ENCODE results near the gene ADAMTSL4. TPM values are rescaled to one million over a fixed set of nuclear protein-coding genes. Genes with fewer than 3 reads are reported as not detected.

The ADAMTSL4 gene
- total and polyA plus RNA-seq, 4 donors = 5.6 to 12.2 (median 11.5) TPM

DNA sequence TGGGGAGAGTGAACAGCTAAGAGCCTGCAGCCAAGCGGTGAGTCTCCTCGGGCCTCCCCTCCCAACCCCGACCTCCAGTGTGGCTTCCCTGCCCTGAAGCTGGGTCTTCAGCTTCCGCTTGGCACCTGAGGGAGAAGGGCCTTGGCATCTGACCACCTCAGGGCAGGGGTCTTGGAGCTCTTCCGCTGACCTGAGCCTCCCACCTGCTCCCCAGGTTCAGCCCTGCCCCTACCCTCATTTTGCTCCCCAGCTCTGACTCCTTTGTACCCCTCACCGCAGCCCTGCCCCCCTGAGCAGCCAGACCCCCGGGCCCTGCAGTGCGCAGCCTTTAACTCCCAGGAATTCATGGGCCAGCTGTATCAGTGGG, 4.9 kb downstream of the ADAMTSL4 start:
- no peaks in the 10 kb centered on the region for H3K27me3 ChIP-seq (ENCODE audit: control insufficient read depth in 4 of 4, insufficient read depth in 4 of 4, low read length in 3 of 4)
- DNase-seq (ENCODE audit: low spot score) = no peak
- peaks cover 12 to 33% (median 22%) of the 10 kb centered on the region in 4 donors for H3K4me1 ChIP-seq (ENCODE audit: control insufficient read depth in 4 of 4, insufficient read depth in 4 of 4, low read length in 3 of 4)
- H3K36me3 ChIP-seq (ENCODE audit: control insufficient read depth in 4 of 4, insufficient read depth in 3 of 4, low read depth in 1 of 4, low read length in 3 of 4) = peaks cover 0 to 11% (median 4%) of the 10 kb centered on the region in 4 donors
- no peak overlapping the region for H3K27ac ChIP-seq (ENCODE audit: low read depth in 1 of 2, low read length in 2 of 2)
- TF ChIP-seq, protein P1, sequence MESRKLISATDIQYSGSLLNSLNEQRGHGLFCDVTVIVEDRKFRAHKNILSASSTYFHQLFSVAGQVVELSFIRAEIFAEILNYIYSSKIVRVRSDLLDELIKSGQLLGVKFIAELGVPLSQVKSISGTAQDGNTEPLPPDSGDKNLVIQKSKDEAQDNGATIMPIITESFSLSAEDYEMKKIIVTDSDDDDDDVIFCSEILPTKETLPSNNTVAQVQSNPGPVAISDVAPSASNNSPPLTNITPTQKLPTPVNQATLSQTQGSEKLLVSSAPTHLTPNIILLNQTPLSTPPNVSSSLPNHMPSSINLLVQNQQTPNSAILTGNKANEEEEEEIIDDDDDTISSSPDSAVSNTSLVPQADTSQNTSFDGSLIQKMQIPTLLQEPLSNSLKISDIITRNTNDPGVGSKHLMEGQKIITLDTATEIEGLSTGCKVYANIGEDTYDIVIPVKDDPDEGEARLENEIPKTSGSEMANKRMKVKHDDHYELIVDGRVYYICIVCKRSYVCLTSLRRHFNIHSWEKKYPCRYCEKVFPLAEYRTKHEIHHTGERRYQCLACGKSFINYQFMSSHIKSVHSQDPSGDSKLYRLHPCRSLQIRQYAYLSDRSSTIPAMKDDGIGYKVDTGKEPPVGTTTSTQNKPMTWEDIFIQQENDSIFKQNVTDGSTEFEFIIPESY (IDR thresholded peaks at IDR 0.05) = no peak
- TF ChIP-seq GABPA (IDR thresholded peaks at IDR 0.05 in 1 of 2, conservative IDR thresholded peaks at IDR 0.05 in 1 of 2) (no peak), RAD21 (IDR thresholded peaks at IDR 0.05) (no peak), NR2F2 (IDR thresholded peaks at IDR 0.05) (no peak), HNF4A (conservative IDR thresholded peaks at IDR 0.05) (no peak)
- TF ChIP-seq, protein P2, sequence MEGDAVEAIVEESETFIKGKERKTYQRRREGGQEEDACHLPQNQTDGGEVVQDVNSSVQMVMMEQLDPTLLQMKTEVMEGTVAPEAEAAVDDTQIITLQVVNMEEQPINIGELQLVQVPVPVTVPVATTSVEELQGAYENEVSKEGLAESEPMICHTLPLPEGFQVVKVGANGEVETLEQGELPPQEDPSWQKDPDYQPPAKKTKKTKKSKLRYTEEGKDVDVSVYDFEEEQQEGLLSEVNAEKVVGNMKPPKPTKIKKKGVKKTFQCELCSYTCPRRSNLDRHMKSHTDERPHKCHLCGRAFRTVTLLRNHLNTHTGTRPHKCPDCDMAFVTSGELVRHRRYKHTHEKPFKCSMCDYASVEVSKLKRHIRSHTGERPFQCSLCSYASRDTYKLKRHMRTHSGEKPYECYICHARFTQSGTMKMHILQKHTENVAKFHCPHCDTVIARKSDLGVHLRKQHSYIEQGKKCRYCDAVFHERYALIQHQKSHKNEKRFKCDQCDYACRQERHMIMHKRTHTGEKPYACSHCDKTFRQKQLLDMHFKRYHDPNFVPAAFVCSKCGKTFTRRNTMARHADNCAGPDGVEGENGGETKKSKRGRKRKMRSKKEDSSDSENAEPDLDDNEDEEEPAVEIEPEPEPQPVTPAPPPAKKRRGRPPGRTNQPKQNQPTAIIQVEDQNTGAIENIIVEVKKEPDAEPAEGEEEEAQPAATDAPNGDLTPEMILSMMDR (IDR thresholded peaks at IDR 0.05; ENCODE audit: low read depth, low read length, missing input control) = no peak
- TF ChIP-seq, protein P3, sequence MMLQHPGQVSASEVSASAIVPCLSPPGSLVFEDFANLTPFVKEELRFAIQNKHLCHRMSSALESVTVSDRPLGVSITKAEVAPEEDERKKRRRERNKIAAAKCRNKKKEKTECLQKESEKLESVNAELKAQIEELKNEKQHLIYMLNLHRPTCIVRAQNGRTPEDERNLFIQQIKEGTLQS (IDR thresholded peaks at IDR 0.05) = no peak
- no peak overlapping the region for H3K4me3 ChIP-seq (ENCODE audit: low read depth in 1 of 3, low read length in 3 of 3)
- H3K9me3 ChIP-seq (ENCODE audit: control insufficient read depth in 4 of 4, low read length in 3 of 4) = no peaks in the 10 kb centered on the region
- H3K9ac ChIP-seq (ENCODE audit: low read depth in 1 of 2, low read length in 2 of 2) = no peak overlapping the region
- WGBS = 93% methylated on average over 8 of the region's 8 CpGs

DNA sequence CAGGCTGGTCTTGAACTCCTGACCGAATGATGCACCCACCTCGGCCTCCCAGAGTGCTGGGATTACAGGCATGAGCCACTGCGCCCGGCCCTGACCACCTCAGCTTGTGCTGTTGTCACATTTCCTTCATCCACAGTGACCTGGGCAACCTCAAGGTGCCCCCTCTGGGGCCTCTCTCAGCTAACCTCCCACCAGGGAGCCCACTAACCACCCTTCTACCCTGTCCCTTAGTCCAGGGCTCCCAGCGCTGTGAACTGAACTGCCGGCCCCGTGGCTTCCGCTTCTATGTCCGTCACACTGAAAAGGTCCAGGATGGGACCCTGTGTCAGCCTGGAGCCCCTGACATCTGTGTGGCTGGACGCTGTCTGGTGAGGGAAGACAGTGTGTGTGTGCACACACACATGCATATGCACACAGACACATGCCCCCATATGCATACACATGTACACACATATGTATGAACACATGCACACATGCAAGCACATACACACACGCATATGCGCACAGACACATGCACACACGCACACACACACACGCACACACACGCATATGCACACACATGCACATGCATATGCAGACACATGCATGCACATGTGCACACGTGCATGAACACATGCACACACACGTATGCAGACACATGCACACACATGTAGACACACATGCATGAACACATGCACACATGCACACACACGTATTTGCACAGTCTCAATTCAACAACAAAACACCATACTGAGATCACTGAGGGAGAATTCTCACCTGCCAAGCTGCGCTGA, 6.2 kb downstream of the ADAMTSL4 start:
- H3K4me1 ChIP-seq (ENCODE audit: control insufficient read depth in 4 of 4, insufficient read depth in 4 of 4, low read length in 3 of 4) = peaks cover 12 to 37% (median 30%) of the 10 kb centered on the region in 4 donors
- no peak for DNase-seq (ENCODE audit: low spot score)

More for the DNA sequence above, 6.2 kb downstream of the ADAMTSL4 start:
- no peaks in the 10 kb centered on the region for H3K27me3 ChIP-seq (ENCODE audit: control insufficient read depth in 4 of 4, insufficient read depth in 4 of 4, low read length in 3 of 4)
- no peak overlapping the region for H3K4me3 ChIP-seq (ENCODE audit: low read depth in 1 of 3, low read length in 3 of 3)
- no peak overlapping the region for H3K9ac ChIP-seq (ENCODE audit: low read depth in 1 of 2, low read length in 2 of 2)
- no peaks in the 10 kb centered on the region for H3K9me3 ChIP-seq (ENCODE audit: control insufficient read depth in 4 of 4, low read length in 3 of 4)
- TF ChIP-seq HNF4A (conservative IDR thresholded peaks at IDR 0.05) (no peak), EGR1 (IDR thresholded peaks at IDR 0.05; ENCODE audit: low read depth in 2 of 2) (no peak), SP1 (IDR thresholded peaks at IDR 0.05) (no peak), RAD21 (IDR thresholded peaks at IDR 0.05) (no peak), RXRA (IDR thresholded peaks at IDR 0.05) (no peak), GABPA (IDR thresholded peaks at IDR 0.05 in 1 of 2, conservative IDR thresholded peaks at IDR 0.05 in 1 of 2) (no peak), FOXA2 (IDR thresholded peaks at IDR 0.05) (no peak), HNF4G (IDR thresholded peaks at IDR 0.05) (no peak), NR2F2 (IDR thresholded peaks at IDR 0.05) (no peak), YY1 (IDR thresholded peaks at IDR 0.05) (no peak), TAF1 (conservative IDR thresholded peaks at IDR 0.05) (no peak)
- TF ChIP-seq, protein P4, sequence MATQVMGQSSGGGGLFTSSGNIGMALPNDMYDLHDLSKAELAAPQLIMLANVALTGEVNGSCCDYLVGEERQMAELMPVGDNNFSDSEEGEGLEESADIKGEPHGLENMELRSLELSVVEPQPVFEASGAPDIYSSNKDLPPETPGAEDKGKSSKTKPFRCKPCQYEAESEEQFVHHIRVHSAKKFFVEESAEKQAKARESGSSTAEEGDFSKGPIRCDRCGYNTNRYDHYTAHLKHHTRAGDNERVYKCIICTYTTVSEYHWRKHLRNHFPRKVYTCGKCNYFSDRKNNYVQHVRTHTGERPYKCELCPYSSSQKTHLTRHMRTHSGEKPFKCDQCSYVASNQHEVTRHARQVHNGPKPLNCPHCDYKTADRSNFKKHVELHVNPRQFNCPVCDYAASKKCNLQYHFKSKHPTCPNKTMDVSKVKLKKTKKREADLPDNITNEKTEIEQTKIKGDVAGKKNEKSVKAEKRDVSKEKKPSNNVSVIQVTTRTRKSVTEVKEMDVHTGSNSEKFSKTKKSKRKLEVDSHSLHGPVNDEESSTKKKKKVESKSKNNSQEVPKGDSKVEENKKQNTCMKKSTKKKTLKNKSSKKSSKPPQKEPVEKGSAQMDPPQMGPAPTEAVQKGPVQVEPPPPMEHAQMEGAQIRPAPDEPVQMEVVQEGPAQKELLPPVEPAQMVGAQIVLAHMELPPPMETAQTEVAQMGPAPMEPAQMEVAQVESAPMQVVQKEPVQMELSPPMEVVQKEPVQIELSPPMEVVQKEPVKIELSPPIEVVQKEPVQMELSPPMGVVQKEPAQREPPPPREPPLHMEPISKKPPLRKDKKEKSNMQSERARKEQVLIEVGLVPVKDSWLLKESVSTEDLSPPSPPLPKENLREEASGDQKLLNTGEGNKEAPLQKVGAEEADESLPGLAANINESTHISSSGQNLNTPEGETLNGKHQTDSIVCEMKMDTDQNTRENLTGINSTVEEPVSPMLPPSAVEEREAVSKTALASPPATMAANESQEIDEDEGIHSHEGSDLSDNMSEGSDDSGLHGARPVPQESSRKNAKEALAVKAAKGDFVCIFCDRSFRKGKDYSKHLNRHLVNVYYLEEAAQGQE (IDR thresholded peaks at IDR 0.05) = no peak
- TF ChIP-seq, protein P1 (IDR thresholded peaks at IDR 0.05) = no peak
- TF ChIP-seq, protein P2 (IDR thresholded peaks at IDR 0.05; ENCODE audit: low read depth, low read length, missing input control) = no peak
- TF ChIP-seq, protein P3 (IDR thresholded peaks at IDR 0.05) = no peak
- TF ChIP-seq, protein P5, sequence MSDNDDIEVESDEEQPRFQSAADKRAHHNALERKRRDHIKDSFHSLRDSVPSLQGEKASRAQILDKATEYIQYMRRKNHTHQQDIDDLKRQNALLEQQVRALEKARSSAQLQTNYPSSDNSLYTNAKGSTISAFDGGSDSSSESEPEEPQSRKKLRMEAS (IDR thresholded peaks at IDR 0.05) = no peak
- H3K27ac ChIP-seq (ENCODE audit: low read depth in 1 of 2, low read length in 2 of 2) = no peak overlapping the region
- WGBS = 86% methylated on average over 19 of the region's 19 CpGs
- H3K36me3 ChIP-seq (ENCODE audit: control insufficient read depth in 4 of 4, insufficient read depth in 3 of 4, low read depth in 1 of 4, low read length in 3 of 4) = peaks cover 0 to 11% (median 4%) of the 10 kb centered on the region in 4 donors

Measured in liver (tissue), 9 donors.